Measurements from ENCODE around the gene DIS3L2. TPM values are rescaled to one million over a fixed set of nuclear protein-coding genes. Genes with fewer than 3 reads are reported as not detected.

Gene DIS3L2
- total RNA-seq, 1 donor from 2014 or later, result 32.2 TPM

GRCh38 chr2:232000439-232000838 is 38.9 kb downstream of the DIS3L2 start:
- no peak for DNase-seq (ENCODE audit: extremely low spot score in 2 of 2)
- peaks cover 6% of the 10 kb centered on the region for H3K4me1 ChIP-seq
- H3K36me3 ChIP-seq, result no peaks in the 10 kb centered on the region
- no peak for TF ChIP-seq POLR2A (IDR thresholded peaks at IDR 0.05)
- TF ChIP-seq CTCF (IDR thresholded peaks at IDR 0.05), result no peak
- no peak for TF ChIP-seq POLR2AphosphoS5 (IDR thresholded peaks at IDR 0.05; ENCODE audit: insufficient read depth in 1 of 2, low read depth in 1 of 2)
- intact Hi-C loops (cut with DNase I), result no loop called here
- no peak overlapping the region for H3K27ac ChIP-seq
- H3K9me3 ChIP-seq, result no peaks in the 10 kb centered on the region
- H3K4me3 ChIP-seq, result no peak overlapping the region
- no peaks in the 10 kb centered on the region for H3K27me3 ChIP-seq

GRCh38 chr2:232001073-232001472 is 39.6 kb downstream of the DIS3L2 start:
- Histone ChIP-seq H3K27me3 (no peaks in the 10 kb centered on the region), H3K36me3 (no peaks in the 10 kb centered on the region), H3K4me1 (peaks cover 2% of the 10 kb centered on the region), H3K9me3 (no peaks in the 10 kb centered on the region), H3K4me3 (no peak overlapping the region), H3K27ac (no peak overlapping the region)
- TF ChIP-seq CTCF (IDR thresholded peaks at IDR 0.05) (no peak), POLR2A (IDR thresholded peaks at IDR 0.05) (no peak), POLR2AphosphoS5 (IDR thresholded peaks at IDR 0.05; ENCODE audit: insufficient read depth in 1 of 2, low read depth in 1 of 2) (no peak)
- DNase-seq (ENCODE audit: extremely low spot score in 2 of 2), result no peak
- intact Hi-C loops (cut with DNase I), result no loop called here

- Histone ChIP-seq H3K27me3 (no peaks in the 10 kb centered on the region), H3K9me3 (no peaks in the 10 kb centered on the region), H3K4me1 (no peaks in the 10 kb centered on the region), H3K36me3 (no peaks in the 10 kb centered on the region), H3K4me3 (no peak overlapping the region), H3K27ac (no peak overlapping the region)
- no peak for TF ChIP-seq CTCF (IDR thresholded peaks at IDR 0.05)
- no peak for TF ChIP-seq POLR2AphosphoS5 (IDR thresholded peaks at IDR 0.05; ENCODE audit: insufficient read depth in 1 of 2, low read depth in 1 of 2)
- DNase-seq (ENCODE audit: extremely low spot score in 2 of 2), result no peak
- intact Hi-C loops (cut with DNase I), result no loop called here
These were observed 44.7 kb downstream of the DIS3L2 start for GRCh38 chr2:232006253-232006652.

- H3K4me1 ChIP-seq, result peaks cover 10% of the 10 kb centered on the region
- H3K36me3 ChIP-seq, result no peaks in the 10 kb centered on the region
- intact Hi-C loops (cut with DNase I), result no loop called here
- no peak for DNase-seq (ENCODE audit: extremely low spot score in 2 of 2)
- TF ChIP-seq POLR2A (IDR thresholded peaks at IDR 0.05) (no peak), POLR2AphosphoS5 (IDR thresholded peaks at IDR 0.05; ENCODE audit: insufficient read depth in 1 of 2, low read depth in 1 of 2) (no peak), CTCF (IDR thresholded peaks at IDR 0.05) (no peak)
- H3K4me3 ChIP-seq, result no peak overlapping the region
- H3K9me3 ChIP-seq, result no peaks in the 10 kb centered on the region
- no peak overlapping the region for H3K27ac ChIP-seq
- H3K27me3 ChIP-seq, result no peaks in the 10 kb centered on the region
These were observed 47.6 kb downstream of the DIS3L2 start for GRCh38 chr2:232008907-232009638.

GRCh38 chr2:232009639-232010274 is 48.2 kb downstream of the DIS3L2 start:
- Histone ChIP-seq H3K27me3 (no peaks in the 10 kb centered on the region), H3K36me3 (no peaks in the 10 kb centered on the region), H3K27ac (no peak overlapping the region), H3K9me3 (no peaks in the 10 kb centered on the region), H3K4me1 (peaks cover 10% of the 10 kb centered on the region), H3K4me3 (no peak overlapping the region)
- no peak for DNase-seq (ENCODE audit: extremely low spot score in 2 of 2)
- TF ChIP-seq POLR2AphosphoS5 (IDR thresholded peaks at IDR 0.05; ENCODE audit: insufficient read depth in 1 of 2, low read depth in 1 of 2), result no peak
- TF ChIP-seq CTCF (IDR thresholded peaks at IDR 0.05), result no peak
- no peak for TF ChIP-seq POLR2A (IDR thresholded peaks at IDR 0.05)
- intact Hi-C loops (cut with DNase I), result no loop called here
